WTC11 (cell line): Measurements from ENCODE around the gene LAMP1. TPM values are rescaled to one million over a fixed set of nuclear protein-coding genes. Genes with fewer than 3 reads are reported as not detected.
A peak's percentile ranks its signal among the peaks of the same experiment; 100 is the strongest.
"Not testable (repeated sequence)": the region's sequence is repeated elsewhere in the genome, so short reads cannot be mapped to it uniquely, and the experiment has no call there.

Source experiments
- ATAC-seq: fragments of 200-7000 bp; cut with Tn5 transposase; 2 replicates; pipeline ENCODE4 v1.10.0; 2021; ENCODE audit warnings: mild to moderate bottlenecking, moderate library complexity
- CTCF ChIA-PET: fragments of 300-600 bp; sonication (Branson Sonifier 250); formaldehyde crosslinking; loops from one replicate; lab custom pipeline; 2021; ENCODE audit warnings: antibody characterized with exemption; lab: Charles Lee
- POLR2A ChIA-PET: fragments of 350-600 bp; sonication (Branson Sonifier 250); formaldehyde crosslinking; loops from one replicate; lab custom pipeline; 2021; ENCODE audit warnings: antibody characterized with exemption; lab: Charles Lee
- DNase-seq: peaks from one replicate; pipeline ENCODE4 v3.0.0; 2021; ENCODE audit warnings: low spot score
- H3K27ac Mint-ChIP-seq: 2 replicates; pipeline ENCODE4 v1.8.0; 2021; ENCODE audit warnings: mixed read lengths
- H3K27me3 Mint-ChIP-seq: 2 replicates; pipeline ENCODE4 v1.8.0; 2021; ENCODE audit warnings: low read depth, mild to moderate bottlenecking, moderate library complexity, mixed read lengths
- H3K36me3 Mint-ChIP-seq: 2 replicates; pipeline ENCODE4 v1.8.0; 2021; ENCODE audit warnings: mixed read lengths
- H3K4me1 Mint-ChIP-seq: 2 replicates; pipeline ENCODE4 v1.8.0; 2022; ENCODE audit warnings: mixed read lengths
- H3K4me3 Mint-ChIP-seq: 2 replicates; pipeline ENCODE4 v1.8.0; 2021; ENCODE audit warnings: mild to moderate bottlenecking, moderate library complexity, mixed read lengths
- H3K9me3 Mint-ChIP-seq: 2 replicates; pipeline ENCODE4 v1.8.0; 2021; ENCODE audit warnings: mixed read lengths
- HMGA2 ChIP-seq: fragments of 250-450 bp; sonication (Bioruptor Pico); IDR thresholded peaks from 2 replicates; pipeline ENCODE4 v1.4.0; 2021; ENCODE audit warnings: mild to moderate bottlenecking, moderate library complexity
- microRNA-seq: library from miRNA; unstranded; fragments of <30 nt; microRNA quantifications from one replicate; pipeline ENCODE4 v1.2.0, GENCODE V29; 2022; ENCODE audit warnings: borderline number of aligned reads
- total RNA-seq: library from RNA; stranded (reverse); gene quantifications from 3 replicates; pipeline ENCODE4 v1.2.3, GENCODE V29; 2021

The LAMP1 gene
- total RNA-seq, 1 experiment from 2014 or later = 150 TPM

- H3K27ac Mint-ChIP-seq, H3K27me3 Mint-ChIP-seq, DNase-seq, H3K4me3 Mint-ChIP-seq, H3K9me3 Mint-ChIP-seq, POLR2A ChIA-PET, ATAC-seq, H3K36me3 Mint-ChIP-seq, CTCF ChIA-PET: not testable (repeated sequence)
- TF ChIP-seq HMGA2 (CRISPR knock-in tag) = peak; percentile 48; the same call in 1 of the 2 replicates
- H3K4me1 Mint-ChIP-seq = peaks cover 35% of the 10 kb centered on the region
Observed at GRCh38 chr13:113371701-113372100, 74.7 kb downstream of the LAMP1 start.

Small RNA genes within 50 kb of the gene (microRNA-seq; reads per million reads assigned to microRNA genes)
- not detected for gene MIR8075

Other genes starting within 250 kb of the LAMP1 start
- gene F7, start 191.4 kb upstream of the LAMP1 start, total RNA-seq = 0.26 to 1.5 TPM (median 1.3 TPM) in 3 replicates
- 0.87 to 2.8 TPM (median 2.6 TPM) in 3 replicates for gene F10, start 174.4 kb upstream of the LAMP1 start, total RNA-seq
- gene PROZ, start 138.6 kb upstream of the LAMP1 start, total RNA-seq = not detected in 3 replicates
- gene PCID2, start 88.6 kb upstream of the LAMP1 start, total RNA-seq = 64.9 to 69.4 TPM (median 68.5 TPM) in 3 replicates
- gene CUL4A, start 87.6 kb upstream of the LAMP1 start, total RNA-seq = 97.4 to 100 TPM (median 99.9 TPM) in 3 replicates
- gene GRTP1, start 66.9 kb downstream of the LAMP1 start, total RNA-seq = 59.0 to 62.0 TPM (median 60.0 TPM) in 3 replicates
- gene ADPRHL1, start 156.2 kb downstream of the LAMP1 start, total RNA-seq = 1.0 to 1.5 TPM (median 1.4 TPM) in 3 replicates
- gene DCUN1D2, start 193.5 kb downstream of the LAMP1 start, total RNA-seq = 34.0 to 42.5 TPM (median 36.0 TPM) in 3 replicates